Fibroblast of peridontal ligament (primary cell): ENCODE measurements around the gene RPL11.
"Not testable (repeated sequence)": the region's sequence is repeated elsewhere in the genome, so short reads cannot be mapped to it uniquely, and the experiment has no call there.

Source experiments
- DNase-seq: peaks from one replicate; pipeline ENCODE4 v3.0.0-alpha.2; 2010; ENCODE audit errors: extremely low read depth

RPL11 gene

DNA sequence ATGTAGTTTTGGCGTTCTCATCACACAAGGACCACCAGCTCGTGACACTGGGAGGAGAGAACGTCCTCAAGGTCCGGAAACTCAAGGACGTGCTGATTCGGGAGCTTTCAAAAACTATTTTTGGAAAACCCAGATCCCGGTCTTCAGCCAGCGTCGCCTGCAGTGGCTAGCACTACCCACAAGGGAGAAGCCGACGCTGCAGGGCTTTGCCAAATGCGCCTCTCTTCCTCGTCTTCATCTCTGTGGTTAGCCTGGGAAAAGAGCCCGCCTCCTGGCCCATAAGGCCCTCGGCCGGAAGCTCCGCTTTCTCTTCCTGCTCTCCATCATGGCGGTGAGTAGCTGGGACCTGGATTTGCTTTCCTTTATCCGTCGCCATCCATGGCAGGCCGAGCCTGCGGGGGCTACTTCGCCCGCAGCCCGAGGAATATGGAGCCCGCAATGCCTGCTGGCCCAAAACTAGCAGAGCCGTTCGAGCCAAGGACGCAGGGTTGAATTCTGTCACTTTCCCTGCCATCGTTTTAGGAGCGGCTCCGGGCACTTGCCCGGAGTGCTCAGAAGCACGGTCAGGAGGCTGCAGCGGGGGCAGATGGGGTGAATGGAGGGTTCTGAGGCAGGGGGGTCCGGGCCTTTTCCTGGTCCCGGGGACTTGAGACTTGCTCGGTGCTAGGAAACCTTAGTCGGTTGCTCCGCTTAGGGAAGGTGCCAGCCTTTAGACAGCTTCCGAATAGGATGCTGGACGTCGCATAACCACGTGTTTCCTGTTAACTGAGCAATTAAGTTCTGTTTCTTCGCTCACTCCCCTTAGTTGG, at the start of gene RPL11:
Gene RPL11, plus strand, starts transcription at position 308 of the 809 bp plus-strand sequence. Its CDS starts 18 bp downstream, at position 326.
- DNase-seq = peak; percentile 97

DNA sequence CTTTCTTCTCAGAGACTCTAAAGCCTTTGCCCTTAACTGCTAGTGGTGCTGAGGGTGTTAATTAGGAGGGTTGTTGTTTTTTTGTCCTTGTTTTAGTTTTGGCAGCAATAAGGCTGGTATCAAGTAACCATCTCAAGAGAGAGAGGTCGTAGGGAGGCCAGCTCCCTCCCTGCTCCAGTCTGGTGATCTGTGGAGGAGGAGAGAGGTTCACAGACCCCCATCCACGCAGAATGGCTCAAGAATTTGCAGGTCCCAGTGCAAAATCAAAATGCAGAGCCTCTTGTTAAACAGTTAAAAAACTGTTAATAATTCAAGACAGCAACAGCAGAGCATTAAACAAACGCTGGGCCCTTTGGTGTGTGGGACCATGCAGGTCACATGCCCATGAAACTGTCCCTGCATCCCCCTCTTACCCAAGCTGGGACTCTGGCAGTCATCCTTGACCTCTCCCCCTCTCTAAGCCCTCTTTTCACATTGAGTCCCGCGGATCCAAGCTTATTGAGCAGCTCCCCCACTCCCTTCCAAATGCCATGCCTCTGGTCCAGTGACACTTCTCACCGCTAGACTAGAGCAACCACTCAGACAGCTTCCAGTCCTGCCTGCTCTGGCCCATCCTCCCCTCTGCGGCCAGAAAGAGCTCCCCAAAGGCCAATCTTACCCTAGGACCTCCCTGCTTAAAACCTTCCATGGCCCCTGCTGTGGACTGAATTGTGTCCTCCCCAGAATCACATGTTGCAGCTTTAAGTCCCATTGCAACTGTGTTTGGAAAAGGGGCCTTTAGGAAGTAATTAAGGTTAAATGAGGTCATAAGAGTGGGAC, 47.7 kb upstream of the RPL11 start:
- DNase-seq = peak; percentile 8

DNA sequence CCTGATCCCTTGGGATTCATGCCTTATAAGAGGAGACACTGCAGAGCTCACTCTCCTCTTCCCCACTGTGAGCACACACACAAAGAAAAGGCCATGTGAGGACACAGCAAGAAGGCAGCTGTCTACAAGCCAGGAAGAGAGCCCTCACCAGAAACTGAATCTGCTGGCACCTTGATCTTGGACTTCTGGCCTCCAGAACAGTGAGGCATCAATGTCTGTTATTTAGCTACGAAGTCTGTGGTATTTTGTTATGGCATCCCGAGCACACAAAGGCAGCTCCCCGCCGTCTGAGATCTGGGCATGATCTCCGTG, 47.1 kb upstream of the RPL11 start:
- no peak for DNase-seq

DNA sequence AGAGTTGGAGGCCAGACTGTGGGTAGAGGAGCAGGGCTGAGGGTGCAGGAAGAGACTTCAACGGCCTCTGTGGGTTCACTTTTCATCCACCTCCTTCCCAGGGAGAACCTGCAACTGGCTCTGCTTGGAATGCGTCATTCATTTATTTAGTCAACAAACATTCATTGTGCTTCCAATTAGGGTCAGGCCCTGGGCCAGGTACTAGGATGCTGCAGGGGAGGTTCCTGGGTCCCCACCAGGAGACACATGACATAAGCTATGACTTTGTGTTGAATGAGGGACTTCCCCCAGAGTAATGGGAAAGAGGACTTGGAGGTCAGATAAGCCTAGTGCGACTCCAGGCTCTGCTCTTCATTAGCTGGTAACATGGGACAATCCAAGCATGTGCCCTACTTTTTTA, 46.3 kb upstream of the RPL11 start:
- DNase-seq = no peak

- DNase-seq = no peak
Observed at GRCh38 chr1:23646091-23646490, 45.5 kb upstream of the RPL11 start.

- no peak for DNase-seq
Observed at GRCh38 chr1:23646541-23646940, 45.1 kb upstream of the RPL11 start.

- no peak for DNase-seq
Observed at GRCh38 chr1:23648576-23648975, 43.0 kb upstream of the RPL11 start.

DNA sequence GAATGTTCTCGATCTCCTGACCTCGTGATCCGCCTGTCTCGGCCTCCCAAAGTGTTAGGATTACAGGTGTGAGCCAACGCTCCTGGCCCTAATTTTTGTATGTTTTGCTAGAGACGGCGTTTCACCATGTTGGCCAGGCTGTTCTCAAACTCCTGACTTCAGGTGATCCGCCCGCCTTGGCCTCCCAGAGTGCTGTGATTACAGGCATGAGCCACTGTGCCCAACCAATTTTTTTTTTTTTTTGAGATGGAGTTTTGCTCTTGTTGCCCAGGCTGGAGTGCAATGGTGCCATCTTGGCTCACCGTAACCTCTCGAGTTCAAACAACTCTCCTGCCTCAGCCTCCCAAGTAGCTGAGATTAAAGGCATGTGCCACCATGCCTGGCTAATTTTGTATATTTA, 42.4 kb upstream of the RPL11 start:
- not testable (repeated sequence) for DNase-seq

GRCh38 chr1:23650344-23650990, 41.1 kb upstream of the RPL11 start:
- DNase-seq = no peak

- DNase-seq = peak; percentile 33
Observed at GRCh38 chr1:23651069-23651808, 40.4 kb upstream of the RPL11 start.

- DNase-seq = peak; percentile 19
Observed at GRCh38 chr1:23657659-23658275, 33.8 kb upstream of the RPL11 start.

GRCh38 chr1:23660671-23661070, 30.9 kb upstream of the RPL11 start:
- no peak for DNase-seq

GRCh38 chr1:23661887-23662286, 29.7 kb upstream of the RPL11 start:
- DNase-seq = no peak

DNA sequence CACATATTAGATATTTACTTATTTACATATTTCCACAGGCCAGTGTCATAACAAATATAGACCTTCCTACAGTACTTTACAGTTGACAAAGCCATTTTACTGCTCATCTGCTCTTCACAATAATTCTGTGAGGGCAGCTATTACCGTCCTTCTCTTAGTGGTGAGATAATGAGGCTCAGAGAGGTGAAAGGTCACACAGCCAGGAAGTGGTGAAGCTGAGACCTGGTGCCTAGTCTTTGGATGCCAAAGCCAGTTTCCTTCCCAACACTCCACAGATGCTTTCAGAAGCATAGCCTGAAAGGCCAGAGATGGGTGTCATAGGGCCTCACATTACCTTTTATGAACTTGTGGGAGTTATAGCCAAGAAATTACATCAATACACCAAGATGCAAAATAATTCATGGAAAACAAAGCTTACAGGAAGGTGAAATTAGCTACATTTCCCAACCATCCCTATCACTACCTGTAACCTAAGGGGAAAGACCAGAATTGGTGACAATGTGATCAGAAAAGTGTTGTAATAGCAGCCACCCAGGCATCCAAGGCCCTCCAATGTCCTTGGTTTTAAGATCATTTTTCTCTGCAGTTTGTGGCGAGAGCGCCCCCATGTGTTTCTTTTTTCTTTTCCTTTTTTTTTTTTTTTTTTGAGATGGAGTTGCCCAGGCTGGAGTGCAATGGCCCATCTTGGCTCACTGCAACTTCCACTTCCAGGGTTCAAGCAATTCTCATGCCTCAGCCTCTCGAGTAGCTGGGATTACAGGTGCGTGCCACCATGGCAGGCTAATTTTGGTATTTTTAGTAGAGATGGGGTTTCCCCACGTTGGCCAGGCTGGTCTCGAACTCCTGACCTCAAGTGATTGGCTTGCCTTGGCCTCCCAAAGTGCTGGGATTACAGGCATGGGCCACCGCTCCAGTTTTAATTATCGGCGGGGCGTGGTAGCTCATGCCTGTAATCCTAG, 26.5 kb upstream of the RPL11 start:
- DNase-seq = peak; percentile 29

- no peak for DNase-seq
Observed at GRCh38 chr1:23667411-23667810, 24.2 kb upstream of the RPL11 start.

DNA sequence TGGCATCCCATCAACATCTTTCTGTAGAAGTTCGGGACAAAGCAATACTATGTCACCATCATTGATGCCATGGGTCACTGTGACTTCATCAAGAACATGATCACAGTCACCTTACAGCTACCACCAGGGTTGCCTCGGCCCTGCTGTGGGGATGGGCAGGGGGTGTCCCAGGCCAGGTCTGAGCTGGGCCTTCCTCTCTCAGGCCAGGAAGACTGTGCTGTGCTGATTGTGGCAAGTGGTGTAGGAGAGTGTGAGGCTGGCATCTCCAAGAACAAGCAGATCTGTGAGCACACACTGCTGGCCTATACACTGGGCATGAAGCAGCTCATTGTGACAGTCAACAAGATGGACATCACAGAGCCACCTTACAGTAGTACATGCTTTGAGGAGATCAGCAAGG, 20.9 kb upstream of the RPL11 start:
- DNase-seq = no peak

- peak; percentile 66 for DNase-seq
Observed at GRCh38 chr1:23673086-23673813, 18.4 kb upstream of the RPL11 start.

DNA sequence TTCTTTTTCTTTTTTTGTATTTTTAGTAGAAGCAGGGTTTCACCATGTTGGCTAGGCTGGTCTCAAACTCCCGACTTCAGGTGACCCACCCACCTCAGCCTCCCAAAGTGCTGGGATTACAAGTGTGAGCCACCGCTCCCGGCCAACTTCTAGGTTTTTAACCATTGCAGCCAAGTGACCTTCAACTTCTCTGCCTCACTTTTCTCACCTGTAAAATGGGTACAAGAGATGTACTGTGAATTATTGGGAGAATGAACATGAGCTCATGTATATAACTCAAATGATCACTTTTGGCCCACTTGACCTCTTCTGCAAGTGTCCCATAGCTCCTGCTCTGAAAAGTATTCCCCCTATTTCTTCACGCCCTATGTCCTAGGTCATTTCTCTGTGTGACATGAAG, 11.8 kb upstream of the RPL11 start:
- no peak for DNase-seq

DNA sequence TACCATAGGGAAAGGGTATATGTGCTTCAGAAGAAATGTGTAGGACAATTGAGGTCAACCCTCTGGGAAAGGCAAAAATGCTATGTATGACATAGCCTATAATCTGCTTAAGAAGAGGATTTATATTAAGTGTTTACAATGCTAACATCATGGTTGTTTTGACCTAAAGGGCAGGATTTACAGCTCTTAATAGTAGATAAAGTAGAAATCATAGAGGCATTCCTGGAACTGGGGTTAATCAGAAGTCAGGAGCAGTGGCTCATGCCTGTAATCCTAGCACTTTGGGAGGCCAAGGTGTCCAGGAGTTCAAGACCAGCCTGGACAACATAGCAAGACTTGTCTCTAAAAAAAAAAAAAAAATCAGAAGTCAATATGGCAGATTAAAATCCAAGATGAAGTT, 8.7 kb upstream of the RPL11 start:
- no peak for DNase-seq

GRCh38 chr1:23684415-23684814, 7.2 kb upstream of the RPL11 start:
- DNase-seq = no peak
